ENCODE data around the gene MRGPRX4. TPM values are rescaled to one million over a fixed set of nuclear protein-coding genes. Genes with fewer than 3 reads are reported as not detected.
"Not testable (repeated sequence)": the region's sequence is repeated elsewhere in the genome, so short reads cannot be mapped to it uniquely, and the experiment has no call there.

Gene MRGPRX4
- total RNA-seq, result not detected

DNA sequence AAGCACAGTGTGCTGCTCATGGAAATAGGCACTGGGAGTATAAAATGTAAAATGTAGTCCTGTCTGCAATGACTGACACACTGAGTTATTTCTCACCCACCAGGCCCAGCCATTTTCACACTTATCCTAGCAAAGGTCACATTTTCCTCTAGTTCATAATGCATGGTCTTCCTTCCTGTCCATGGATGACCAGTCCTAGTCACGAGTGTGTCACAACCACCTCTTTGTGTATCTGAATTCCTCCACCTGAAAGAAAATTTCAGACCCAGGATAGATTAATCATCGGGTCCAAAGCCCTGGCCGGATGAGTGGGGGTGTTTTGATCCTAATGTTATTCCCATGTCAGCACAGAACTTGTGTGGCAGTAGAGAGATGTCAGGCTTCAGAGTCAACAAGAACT is at the start of gene MRGPRX4:
TSS of gene MRGPRX4 (plus strand) at position 172 of the 400 bp plus-strand sequence. CDS start 420 bp downstream, outside the sequence.
- TF ChIP-seq, protein P1, sequence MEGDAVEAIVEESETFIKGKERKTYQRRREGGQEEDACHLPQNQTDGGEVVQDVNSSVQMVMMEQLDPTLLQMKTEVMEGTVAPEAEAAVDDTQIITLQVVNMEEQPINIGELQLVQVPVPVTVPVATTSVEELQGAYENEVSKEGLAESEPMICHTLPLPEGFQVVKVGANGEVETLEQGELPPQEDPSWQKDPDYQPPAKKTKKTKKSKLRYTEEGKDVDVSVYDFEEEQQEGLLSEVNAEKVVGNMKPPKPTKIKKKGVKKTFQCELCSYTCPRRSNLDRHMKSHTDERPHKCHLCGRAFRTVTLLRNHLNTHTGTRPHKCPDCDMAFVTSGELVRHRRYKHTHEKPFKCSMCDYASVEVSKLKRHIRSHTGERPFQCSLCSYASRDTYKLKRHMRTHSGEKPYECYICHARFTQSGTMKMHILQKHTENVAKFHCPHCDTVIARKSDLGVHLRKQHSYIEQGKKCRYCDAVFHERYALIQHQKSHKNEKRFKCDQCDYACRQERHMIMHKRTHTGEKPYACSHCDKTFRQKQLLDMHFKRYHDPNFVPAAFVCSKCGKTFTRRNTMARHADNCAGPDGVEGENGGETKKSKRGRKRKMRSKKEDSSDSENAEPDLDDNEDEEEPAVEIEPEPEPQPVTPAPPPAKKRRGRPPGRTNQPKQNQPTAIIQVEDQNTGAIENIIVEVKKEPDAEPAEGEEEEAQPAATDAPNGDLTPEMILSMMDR (IDR thresholded peaks at IDR 0.05), result no peak
- no peak for TF ChIP-seq POLR2A (IDR thresholded peaks at IDR 0.05)
- intact Hi-C loops (cut with DNase I; ENCODE audit: low total_unique reads), result no loop called here
- WGBS, 2 donors, result 77 to 85% methylated on average over 3 of the region's 3 CpGs
- no peak within 1 kb of the TSS for H3K4me3 ChIP-seq (ENCODE audit: low read depth, poor library complexity, severe bottlenecking)
- no peak for DNase-seq (ENCODE audit: low spot score in 2 of 2)

- DNase-seq (ENCODE audit: low spot score in 2 of 2); H3K4me3 ChIP-seq (ENCODE audit: low read depth, poor library complexity, severe bottlenecking); intact Hi-C loops (cut with DNase I; ENCODE audit: low total_unique reads): not testable (repeated sequence)
- WGBS, 2 donors, result 91 to 93% methylated on average over 4 of the region's 4 CpGs
These were observed 41.5 kb upstream of the MRGPRX4 start for GRCh38 chr11:18131115-18131514.

DNA sequence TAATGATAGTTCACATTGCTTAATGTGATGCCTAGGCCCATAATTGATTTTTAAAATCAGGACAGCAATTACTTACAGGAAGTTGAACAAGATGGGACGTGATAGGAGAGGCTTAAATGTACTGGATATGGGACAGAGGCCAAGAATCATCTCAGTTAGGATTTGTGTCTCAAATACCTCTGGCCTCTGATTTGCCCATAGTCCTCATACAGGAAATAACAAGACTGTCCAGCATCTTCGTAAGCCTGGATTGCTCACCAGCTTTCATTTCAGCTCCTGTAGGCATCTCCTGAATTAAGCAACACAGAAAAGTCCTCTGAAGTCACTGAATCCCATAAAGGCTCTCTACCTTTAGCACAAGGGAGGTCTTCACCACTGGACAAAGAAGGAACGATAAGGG is 40.3 kb upstream of the MRGPRX4 start, which contains the start of gene MRGPRX3:
TSS of gene MRGPRX3 (plus strand) at position 231 of the 400 bp plus-strand sequence. CDS start 4,632 bp downstream, outside the sequence.
- no peak for TF ChIP-seq POLR2A (IDR thresholded peaks at IDR 0.05)
- TF ChIP-seq, protein P1 (IDR thresholded peaks at IDR 0.05), result no peak
- WGBS, 2 donors, result 49 to 50% methylated on average over 3 of the region's 3 CpGs
- intact Hi-C loops (cut with DNase I; ENCODE audit: low total_unique reads), result no loop called here
- DNase-seq (ENCODE audit: low spot score in 2 of 2), result no peak
- no peak within 1 kb of the TSS for H3K4me3 ChIP-seq (ENCODE audit: low read depth, poor library complexity, severe bottlenecking)

- intact Hi-C loops (cut with DNase I; ENCODE audit: low total_unique reads), result no loop called here
These were observed 37.3 kb upstream of the MRGPRX4 start for GRCh38 chr11:18135308-18135707.

GRCh38 chr11:18137186-18137800 is 35.3 kb upstream of the MRGPRX4 start:
- DNase-seq (ENCODE audit: low spot score in 2 of 2), result no peak
- TF ChIP-seq, protein P1 (IDR thresholded peaks at IDR 0.05), result no peak
- no peak for TF ChIP-seq POLR2A (IDR thresholded peaks at IDR 0.05)
- WGBS, 2 donors, result 92 to 95% methylated on average over 29 of the region's 29 CpGs

More at GRCh38 chr11:18135308-18135707, 37.3 kb upstream of the MRGPRX4 start:
- TF ChIP-seq, protein P1 (IDR thresholded peaks at IDR 0.05), result no peak
- TF ChIP-seq POLR2A (IDR thresholded peaks at IDR 0.05), result no peak
- no peak overlapping the region for H3K4me3 ChIP-seq (ENCODE audit: low read depth, poor library complexity, severe bottlenecking)
- WGBS, 2 donors, result 37 to 44% methylated on average over 2 of the region's 2 CpGs
- no peak for DNase-seq (ENCODE audit: low spot score in 2 of 2)

DNA sequence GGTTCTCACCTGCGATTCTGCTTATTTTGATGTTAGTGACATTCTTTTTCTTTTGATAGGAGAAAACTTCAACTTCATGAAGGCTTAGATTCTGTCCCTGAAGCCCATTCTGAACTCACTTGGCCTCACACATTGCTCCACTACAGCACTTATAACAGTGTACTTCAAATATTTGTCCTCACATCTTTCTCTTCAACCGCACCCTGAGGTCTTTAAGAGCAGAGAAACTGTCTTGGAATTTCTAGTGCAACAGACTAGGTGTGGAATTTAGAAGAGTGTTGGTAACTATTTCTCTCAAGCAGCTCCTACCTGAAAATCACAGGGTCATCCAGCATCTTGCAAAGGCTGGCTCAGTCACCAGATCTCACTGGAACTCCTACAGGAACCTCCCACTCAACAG is 32.5 kb upstream of the MRGPRX4 start:
- intact Hi-C loops (cut with DNase I; ENCODE audit: low total_unique reads), result no loop called here
- WGBS, 2 donors, result 95 to 100% methylated on average over 2 of the region's 2 CpGs

More at GRCh38 chr11:18137186-18137800, 35.3 kb upstream of the MRGPRX4 start:
- H3K4me3 ChIP-seq (ENCODE audit: low read depth, poor library complexity, severe bottlenecking), result no peak overlapping the region
- intact Hi-C loops (cut with DNase I; ENCODE audit: low total_unique reads), result no loop called here

More for the DNA sequence above, 32.5 kb upstream of the MRGPRX4 start:
- H3K4me3 ChIP-seq (ENCODE audit: low read depth, poor library complexity, severe bottlenecking), result no peak overlapping the region
- TF ChIP-seq, protein P1 (IDR thresholded peaks at IDR 0.05), result no peak
- no peak for TF ChIP-seq POLR2A (IDR thresholded peaks at IDR 0.05)
- no peak for DNase-seq (ENCODE audit: low spot score in 2 of 2)
